Measurements from ENCODE around the gene ZDHHC7. TPM values are rescaled to one million over a fixed set of nuclear protein-coding genes. Genes with fewer than 3 reads are reported as not detected.

ZDHHC7 gene
- total RNA-seq, 1 donor from 2014 or later: 77.9 TPM

DNA sequence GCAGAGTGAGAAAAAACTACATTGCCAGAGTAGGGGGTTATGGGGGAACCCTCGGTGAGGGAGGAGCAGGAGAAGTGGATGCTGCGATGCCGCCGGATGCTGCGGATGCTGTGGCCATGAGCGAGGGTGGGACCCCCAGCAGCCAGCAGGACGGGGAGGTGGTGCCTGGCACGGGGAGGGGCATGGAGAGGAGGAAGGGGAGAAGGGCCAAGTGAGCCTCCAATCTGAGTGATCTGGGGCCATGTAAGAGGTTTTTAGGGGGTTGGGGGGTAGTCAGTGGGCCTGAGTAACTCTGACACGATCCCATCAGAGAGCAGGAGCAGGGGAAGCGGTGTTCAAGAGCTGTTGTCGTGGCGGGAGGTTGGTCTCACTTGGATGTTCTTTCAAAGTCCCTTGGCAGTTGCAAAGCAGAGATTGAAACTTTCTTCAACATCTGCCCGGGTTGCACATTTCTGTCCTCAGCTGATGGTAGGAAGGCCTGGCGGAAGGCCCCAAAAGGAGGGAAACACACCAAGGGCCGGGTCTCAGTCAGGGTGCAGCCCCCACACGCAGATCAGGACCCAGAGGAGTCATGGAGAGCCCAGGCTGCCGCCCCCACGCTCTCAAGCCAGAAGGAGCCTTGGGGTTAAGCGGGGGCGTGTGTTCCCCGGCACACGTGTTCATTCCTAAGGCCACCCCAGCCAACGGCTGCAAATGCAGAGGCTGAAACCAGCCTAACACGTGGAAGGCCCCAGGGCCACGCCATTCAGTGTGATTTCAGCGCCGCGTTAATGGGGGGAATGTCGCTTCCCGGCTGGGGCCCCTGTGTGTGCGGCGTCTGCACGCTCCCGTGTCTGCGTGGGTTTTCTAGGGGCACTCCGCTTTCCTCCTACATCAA lies 81.7 kb downstream of the ZDHHC7 start:
- H3K4me3 ChIP-seq: no peak overlapping the region
- no peaks in the 10 kb centered on the region for H3K36me3 ChIP-seq
- H3K27ac ChIP-seq: no peak overlapping the region
- TF ChIP-seq, protein P1, sequence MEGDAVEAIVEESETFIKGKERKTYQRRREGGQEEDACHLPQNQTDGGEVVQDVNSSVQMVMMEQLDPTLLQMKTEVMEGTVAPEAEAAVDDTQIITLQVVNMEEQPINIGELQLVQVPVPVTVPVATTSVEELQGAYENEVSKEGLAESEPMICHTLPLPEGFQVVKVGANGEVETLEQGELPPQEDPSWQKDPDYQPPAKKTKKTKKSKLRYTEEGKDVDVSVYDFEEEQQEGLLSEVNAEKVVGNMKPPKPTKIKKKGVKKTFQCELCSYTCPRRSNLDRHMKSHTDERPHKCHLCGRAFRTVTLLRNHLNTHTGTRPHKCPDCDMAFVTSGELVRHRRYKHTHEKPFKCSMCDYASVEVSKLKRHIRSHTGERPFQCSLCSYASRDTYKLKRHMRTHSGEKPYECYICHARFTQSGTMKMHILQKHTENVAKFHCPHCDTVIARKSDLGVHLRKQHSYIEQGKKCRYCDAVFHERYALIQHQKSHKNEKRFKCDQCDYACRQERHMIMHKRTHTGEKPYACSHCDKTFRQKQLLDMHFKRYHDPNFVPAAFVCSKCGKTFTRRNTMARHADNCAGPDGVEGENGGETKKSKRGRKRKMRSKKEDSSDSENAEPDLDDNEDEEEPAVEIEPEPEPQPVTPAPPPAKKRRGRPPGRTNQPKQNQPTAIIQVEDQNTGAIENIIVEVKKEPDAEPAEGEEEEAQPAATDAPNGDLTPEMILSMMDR (IDR thresholded peaks at IDR 0.05): no peak
- no peaks in the 10 kb centered on the region for H3K27me3 ChIP-seq (ENCODE audit: low read depth)
- no peak for DNase-seq
- intact Hi-C loops (cut with DNase I): no loop called here
- H3K9me3 ChIP-seq: no peaks in the 10 kb centered on the region
- ATAC-seq: no peak
- peaks cover 18% of the 10 kb centered on the region for H3K4me1 ChIP-seq

GRCh38 chr16:84928679-84929420 lies 82.5 kb downstream of the ZDHHC7 start:
- Histone ChIP-seq H3K27ac (no peak overlapping the region), H3K4me1 (peaks cover 11% of the 10 kb centered on the region), H3K27me3 (ENCODE audit: low read depth) (no peaks in the 10 kb centered on the region), H3K9me3 (no peaks in the 10 kb centered on the region), H3K36me3 (no peaks in the 10 kb centered on the region), H3K4me3 (no peak overlapping the region)
- ATAC-seq (peak; percentile 44), DNase-seq (no peak)
- TF ChIP-seq, protein P1 (IDR thresholded peaks at IDR 0.05): no peak
- intact Hi-C loops (cut with DNase I): no loop called here

DNA sequence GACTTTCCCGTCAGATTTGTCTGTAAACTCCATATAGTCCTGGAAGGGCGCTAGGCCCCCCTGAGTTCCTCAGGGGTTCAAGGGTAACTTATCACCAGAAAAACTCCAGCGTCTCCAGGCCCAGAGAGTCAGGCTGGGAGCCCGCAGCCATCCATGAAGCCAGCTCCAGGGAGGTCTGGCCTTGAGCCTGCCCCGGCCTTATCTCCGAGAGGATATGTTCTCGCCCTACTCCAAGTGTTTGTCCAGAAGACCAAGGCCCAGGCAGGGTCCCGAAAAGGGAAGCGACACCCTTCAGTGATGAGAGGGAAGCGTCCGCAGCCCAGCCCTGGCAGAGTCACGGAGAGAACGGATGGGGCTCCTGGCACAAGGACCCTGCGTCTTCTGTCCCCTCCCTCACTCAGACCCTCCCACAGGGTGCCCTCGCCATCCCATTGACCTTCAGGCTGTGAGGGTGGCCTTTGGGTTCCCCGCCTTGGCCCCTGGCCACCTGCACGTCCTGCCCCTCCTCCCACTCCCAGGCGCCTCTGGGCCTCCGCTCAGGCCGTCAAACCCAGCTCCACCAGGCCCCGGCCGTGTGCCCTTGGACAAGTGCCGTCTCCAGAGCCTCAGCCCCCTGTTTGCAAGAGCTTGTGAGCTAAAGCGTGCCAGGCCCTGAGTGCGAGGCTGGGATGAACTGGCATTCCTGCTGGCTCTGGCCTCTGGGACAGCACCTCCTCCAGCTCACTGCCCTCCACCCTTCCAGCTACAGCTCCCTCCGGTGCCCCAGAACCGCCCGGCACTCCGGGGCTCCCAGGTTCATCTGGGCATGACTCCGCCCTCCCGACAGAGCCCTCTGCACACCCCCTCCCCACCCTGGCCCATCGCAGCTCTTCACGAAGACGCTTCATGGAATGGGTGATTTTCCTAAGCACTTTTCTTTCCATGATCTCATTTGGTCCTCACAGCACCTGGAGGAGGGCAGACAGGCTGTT lies 83.4 kb downstream of the ZDHHC7 start:
- DNase-seq (no peak), ATAC-seq (no peak)
- no peaks in the 10 kb centered on the region for H3K9me3 ChIP-seq
- intact Hi-C loops (cut with DNase I): no loop called here
- TF ChIP-seq, protein P1 (IDR thresholded peaks at IDR 0.05): no peak
- H3K36me3 ChIP-seq: no peaks in the 10 kb centered on the region
- peaks cover 7% of the 10 kb centered on the region for H3K4me1 ChIP-seq
- no peaks in the 10 kb centered on the region for H3K27me3 ChIP-seq (ENCODE audit: low read depth)
- no peak overlapping the region for H3K27ac ChIP-seq
- no peak overlapping the region for H3K4me3 ChIP-seq

- ATAC-seq (no peak), DNase-seq (no peak)
- Histone ChIP-seq H3K4me1 (peaks cover 7% of the 10 kb centered on the region), H3K27me3 (ENCODE audit: low read depth) (no peaks in the 10 kb centered on the region), H3K27ac (no peak overlapping the region), H3K36me3 (no peaks in the 10 kb centered on the region), H3K4me3 (no peak overlapping the region), H3K9me3 (no peaks in the 10 kb centered on the region)
- TF ChIP-seq, protein P1 (IDR thresholded peaks at IDR 0.05): no peak
- intact Hi-C loops (cut with DNase I): no loop called here
These were observed 84.9 kb downstream of the ZDHHC7 start for GRCh38 chr16:84926462-84926861.

- no peak for DNase-seq
- H3K4me1 ChIP-seq: peaks cover 7% of the 10 kb centered on the region
- no peak overlapping the region for H3K27ac ChIP-seq
- H3K4me3 ChIP-seq: no peak overlapping the region
- ATAC-seq: no peak
- H3K9me3 ChIP-seq: no peaks in the 10 kb centered on the region
- TF ChIP-seq, protein P1 (IDR thresholded peaks at IDR 0.05): no peak
- H3K27me3 ChIP-seq (ENCODE audit: low read depth): no peaks in the 10 kb centered on the region
- H3K36me3 ChIP-seq: no peaks in the 10 kb centered on the region
- intact Hi-C loops (cut with DNase I): no loop called here
These were observed 85.5 kb downstream of the ZDHHC7 start for GRCh38 chr16:84925773-84926372.

Data from lower lobe of right lung (tissue), 2 donors.